CD4-positive, alpha-beta T cell (primary cell): ENCODE results near the gene MEAK7. TPM values are rescaled to one million over a fixed set of nuclear protein-coding genes. Genes with fewer than 3 reads are reported as not detected.

Experiments
- ATAC-seq: fragments of 200-7000 bp; cut with Tn5 transposase; one replicate; pipeline ENCODE4 v1.10.0; 2022; ENCODE audit warnings: mild to moderate bottlenecking; ENCODE audit not compliant: poor library complexity
- CTCF ChIA-PET: fragments of 350-600 bp; sonication (Branson Sonifier 250); formaldehyde crosslinking; loops from one replicate; lab custom pipeline; 2021; ENCODE audit warnings: antibody characterized with exemption, inconsistent platforms; lab: Charles Lee
- POLR2A ChIA-PET: fragments of 350-600 bp; sonication (Branson Sonifier 250); formaldehyde crosslinking; loops from one replicate; lab custom pipeline; 2021; ENCODE audit warnings: antibody characterized with exemption, inconsistent platforms; lab: Charles Lee
- DNase-seq, 14 experiments: peaks; one replicate each; pipeline ENCODE4 v3.0.0-alpha.2; 2013 to 2020; ENCODE audit warnings: mixed read lengths in 2 of 14
- H3K27ac ChIP-seq, 2 donors: one replicate each; pipeline versions ENCODE4 v1.5.1 to v1.7.0; 2013; ENCODE audit warnings: low read length in 2 of 2, low read depth in 1 of 2, mild to moderate bottlenecking in 1 of 2
- H3K27me3 ChIP-seq, 2 experiments: 1 replicate in 1 of 2; 2 replicates in 1 of 2; pipeline versions ENCODE4 v1.6.1 to v1.7.0; 2013; ENCODE audit warnings: low read length in 2 of 2, control low read depth in 1 of 2, mild to moderate bottlenecking in 1 of 2, moderate library complexity in 1 of 2; ENCODE audit not compliant: insufficient read depth in 2 of 2, control insufficient read depth in 1 of 2
- H3K36me3 ChIP-seq: one replicate; pipeline ENCODE4 v1.6.1; 2013; ENCODE audit warnings: low read length, control low read depth; ENCODE audit not compliant: insufficient read depth
- H3K4me1 ChIP-seq: one replicate; pipeline ENCODE4 v1.6.1; 2013; ENCODE audit warnings: low read length, control low read depth; ENCODE audit not compliant: insufficient read depth
- H3K4me3 ChIP-seq: one replicate; pipeline ENCODE4 v1.5.1; 2013; ENCODE audit warnings: mild to moderate bottlenecking, low read length, moderate library complexity
- H3K9me3 ChIP-seq, 2 experiments: 1 replicate in 1 of 2; 2 replicates in 1 of 2; pipeline versions ENCODE4 v1.6.1 to v1.7.0; 2013; ENCODE audit warnings: low read length in 2 of 2, mild to moderate bottlenecking in 2 of 2, control low read depth in 1 of 2, moderate library complexity in 1 of 2; ENCODE audit not compliant: control insufficient read depth in 1 of 2, insufficient read depth in 1 of 2
- H3K27ac Mint-ChIP-seq: one replicate; pipeline ENCODE4 v1.8.0; 2020; ENCODE audit warnings: mixed read lengths
- H3K27me3 Mint-ChIP-seq: one replicate; pipeline ENCODE4 v1.8.0; 2021; ENCODE audit warnings: mixed read lengths
- H3K36me3 Mint-ChIP-seq: one replicate; pipeline ENCODE4 v1.8.0; 2021; ENCODE audit warnings: low read depth, mixed read lengths
- H3K4me1 Mint-ChIP-seq: one replicate; pipeline ENCODE4 v1.8.0; 2021; ENCODE audit warnings: low read depth, mixed read lengths
- H3K4me3 Mint-ChIP-seq: one replicate; pipeline ENCODE4 v1.8.0; 2020; ENCODE audit warnings: mild to moderate bottlenecking, mixed read lengths
- H3K9me3 Mint-ChIP-seq: one replicate; pipeline ENCODE4 v1.8.0; 2020; ENCODE audit warnings: mixed read lengths
- CTCF ChIP-seq: fragments of 200-600 bp; IDR thresholded peaks from one replicate; pipeline ENCODE4 v1.8.0; 2022; ENCODE audit warnings: antibody characterized with exemption, mild to moderate bottlenecking
- intact Hi-C, 2 experiments: fragments of 100-400 bp; cut with DNase I in 1 of 2; cut with micrococcal nuclease in 1 of 2; formaldehyde crosslinking; loops; one replicate each; pipeline versions ENCODE4 v1.15.1 to v1.9.0; 2023 to 2025; cut with DNase I, micrococcal nuclease
- total RNA-seq, 174 experiments: library from RNA in 2 of 174; stranded (reverse) in 2 of 174; gene quantifications; one replicate each; pipeline ENCODE4 v1.2.3 and lab custom pipeline; 2021 to 2026

MEAK7 gene
- total RNA-seq, 2 experiments from 2014 or later: 1.9 to 3.7 TPM

DNA sequence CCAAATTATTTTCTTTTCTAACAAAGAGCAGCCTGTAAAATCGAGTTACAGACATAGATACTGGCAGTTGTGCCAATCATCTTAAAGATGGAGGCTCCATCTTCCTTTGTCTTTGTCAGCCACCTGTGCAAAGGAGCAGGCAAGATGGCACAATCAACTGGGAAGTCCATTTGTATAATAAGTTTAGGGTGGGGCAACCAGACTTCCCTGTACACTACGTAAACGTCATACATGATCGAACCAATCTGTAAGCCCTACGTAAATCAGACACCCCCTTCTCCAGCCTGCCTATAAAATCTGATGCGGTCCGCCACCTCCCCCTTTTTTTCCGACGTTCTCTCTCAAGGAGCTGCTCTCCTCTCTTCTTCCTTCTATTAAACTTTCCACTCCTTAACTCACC, 31.4 kb upstream of the MEAK7 start:
- no peak overlapping the region for H3K4me3 Mint-ChIP-seq
- POLR2A ChIA-PET: no interaction called here

DNA sequence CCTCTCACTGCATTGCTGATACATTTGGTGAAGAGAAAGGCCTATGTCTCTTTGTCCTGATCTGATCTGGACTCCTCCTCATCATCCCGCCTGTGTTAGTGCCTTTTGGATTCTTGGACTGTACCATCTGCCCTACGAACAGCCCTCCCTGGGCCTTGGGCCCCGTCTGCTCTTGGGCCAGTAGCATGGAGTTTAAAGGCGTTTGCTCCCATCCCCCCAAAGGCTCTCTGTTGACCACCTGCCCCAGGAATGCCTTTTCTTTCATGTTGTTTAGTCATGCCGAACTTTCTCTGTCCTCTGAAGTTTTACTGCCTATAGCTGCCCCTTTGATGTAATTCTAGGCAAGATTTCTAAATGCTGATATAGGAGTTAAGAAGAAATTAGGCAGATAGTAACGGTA, 30.9 kb upstream of the MEAK7 start:
- no peak for ATAC-seq
- DNase-seq: no peak
- intact Hi-C loops: no loop called here
- Mint-ChIP-seq H3K27ac (no peak overlapping the region), H3K27me3 (no peaks in the 10 kb centered on the region), H3K9me3 (no peaks in the 10 kb centered on the region), H3K4me1 (no peaks in the 10 kb centered on the region), H3K36me3 (no peaks in the 10 kb centered on the region), H3K4me3 (no peak overlapping the region)
- Histone ChIP-seq H3K9me3 (peaks cover 0 to 4% of the 10 kb centered on the region in 2 experiments), H3K4me1 (peaks cover 11% of the 10 kb centered on the region), H3K27me3 (no peaks in the 10 kb centered on the region), H3K4me3 (no peak overlapping the region), H3K27ac (no peak overlapping the region), H3K36me3 (no peaks in the 10 kb centered on the region)
- ChIA-PET CTCF (interaction anchor here (0.6 kb wide), 1 partner anchor 84 kb away, joined by 3 read pairs; no protein-coding TSS in a partner anchor), POLR2A (no interaction called here)
- no peak for TF ChIP-seq CTCF

More for the DNA sequence above, 31.4 kb upstream of the MEAK7 start:
- ATAC-seq (no peak), DNase-seq (no peak)
- TF ChIP-seq CTCF: no peak
- Mint-ChIP-seq H3K9me3 (no peaks in the 10 kb centered on the region), H3K36me3 (no peaks in the 10 kb centered on the region), H3K27me3 (no peaks in the 10 kb centered on the region), H3K27ac (no peak overlapping the region), H3K4me1 (no peaks in the 10 kb centered on the region)
- H3K4me3 ChIP-seq: no peak overlapping the region
- H3K27me3 ChIP-seq: no peaks in the 10 kb centered on the region
- CTCF ChIA-PET: no interaction called here
- H3K27ac ChIP-seq: no peak overlapping the region
- peaks cover 11% of the 10 kb centered on the region for H3K4me1 ChIP-seq
- no peaks in the 10 kb centered on the region for H3K36me3 ChIP-seq
- H3K9me3 ChIP-seq: peaks cover 0 to 4% of the 10 kb centered on the region in 2 experiments
- intact Hi-C loops: no loop called here

DNA sequence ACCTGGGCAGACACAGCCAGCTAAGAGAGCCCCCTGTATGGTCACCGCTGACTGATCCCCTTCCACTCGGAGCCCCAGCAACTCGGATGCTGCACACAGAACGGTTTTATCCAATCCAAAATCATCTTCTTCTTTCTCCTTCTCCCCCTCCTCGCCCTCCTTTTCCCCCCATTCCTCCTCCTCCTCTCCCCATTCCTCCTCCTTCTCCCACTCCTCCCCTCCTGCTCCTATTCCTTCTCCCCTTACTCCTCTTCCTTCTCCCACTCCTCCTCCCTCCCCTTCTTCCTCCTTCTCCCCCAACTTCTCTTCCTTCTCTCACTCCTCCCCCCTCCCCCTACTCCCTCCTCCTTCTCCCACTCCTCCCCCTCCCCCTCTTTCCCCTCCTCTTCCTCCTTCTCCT, 30.4 kb upstream of the MEAK7 start:
- Mint-ChIP-seq H3K4me1 (no peaks in the 10 kb centered on the region), H3K27ac (no peak overlapping the region), H3K9me3 (no peaks in the 10 kb centered on the region), H3K4me3 (no peak overlapping the region), H3K36me3 (no peaks in the 10 kb centered on the region), H3K27me3 (no peaks in the 10 kb centered on the region)
- ATAC-seq (no peak), DNase-seq (no peak)
- Histone ChIP-seq H3K27ac (no peak overlapping the region), H3K27me3 (no peaks in the 10 kb centered on the region), H3K9me3 (peaks cover 0 to 4% of the 10 kb centered on the region in 2 experiments), H3K36me3 (no peaks in the 10 kb centered on the region), H3K4me3 (no peak overlapping the region), H3K4me1 (peaks cover 11% of the 10 kb centered on the region)
- intact Hi-C loops: no loop called here
- no peak for TF ChIP-seq CTCF
- POLR2A ChIA-PET: interaction anchor here (0.6 kb wide), 1 partner anchor 1196 kb away, joined by 3 read pairs; no protein-coding TSS in a partner anchor
- CTCF ChIA-PET: no interaction called here
